Pancreas (tissue), 10 donors: ENCODE results near the gene LRMDA. TPM values are rescaled to one million over a fixed set of nuclear protein-coding genes. Genes with fewer than 3 reads are reported as not detected.
A peak's percentile ranks its signal among the peaks of the same experiment; 100 is the strongest.

Experiments used
- ATAC-seq, 4 donors: fragments of 200-7000 bp; cut with Tn5 transposase; one replicate each; pipeline versions ENCODE4 v1.8.0 to v1.9.1; 2020; ENCODE audit warnings: mild to moderate bottlenecking in 4 of 4, moderate library complexity in 4 of 4
- DNase-seq, 6 donors: peaks; one replicate each; pipeline ENCODE4 v3.0.0-alpha.2; 2020
- FAIRE-seq: peaks from 2 replicates; lab custom pipeline; 2012; peaks lifted over from hg19 to GRCh38; lab: Jason Lieb, UNC
- H3K27ac ChIP-seq, 4 donors: fragments of 200-600 bp; sonication (generic); 1 replicate in 3 of 4; 2 replicates in 1 of 4; pipeline versions ENCODE4 v1.5.0 to v1.8.0; 2020
- H3K27me3 ChIP-seq, 4 donors: fragments of 200-600 bp; one replicate each; pipeline ENCODE4 v1.8.0; 2021
- H3K36me3 ChIP-seq, 3 donors: fragments of 200-600 bp; sonication (generic) in 1 of 3; one replicate each; pipeline versions ENCODE4 v1.5.0 to v1.8.0; 2020 to 2021
- H3K4me1 ChIP-seq, 3 donors: fragments of 200-600 bp; one replicate each; pipeline ENCODE4 v1.8.0; 2021
- H3K4me3 ChIP-seq, 4 donors: fragments of 200-600 bp; sonication (generic) in 2 of 4; one replicate each; pipeline versions ENCODE4 v1.5.0 to v1.8.0; 2020 to 2021
- H3K9me3 ChIP-seq, 4 donors: fragments of 200-600 bp; one replicate each; pipeline ENCODE4 v1.8.0; 2021
- CTCF ChIP-seq, 4 donors: fragments of 200-600 bp; sonication (generic) in 3 of 4; IDR thresholded peaks; one replicate each; pipeline versions ENCODE4 v1.5.0 to v1.8.0; 2021; ENCODE audit warnings: antibody characterized with exemption in 4 of 4
- WGBS, 2 donors: extraction: QIAGEN DNeasy Blood & Tissue Kit; methylation state at CpG; one replicate each; pipeline ENCODE4 v1.1.7; 2013; 5-methylcytosine and 5-hydroxymethylcytosine counted together
- intact Hi-C, 3 donors: fragments of 100-400 bp; cut with DNase I; formaldehyde crosslinking; loops; one replicate each; pipeline versions ENCODE4 v1.11.1 to v1.14.2; 2022
- polyA plus RNA-seq, 2 donors: library from polyadenylated mRNA; stranded (reverse); fragments of 200-250 nt; gene quantifications; one replicate each; pipeline ENCODE4 v1.2.3, GENCODE V29; 2013
- total RNA-seq, 6 donors: library from RNA; stranded (reverse); fragmentation: NEBNext Ultra II Directional in 4 of 6; extraction: Animal tissue kit (Norgen Biotek cat#: 25700) in 4 of 6; gene quantifications; one replicate each; pipeline versions ENCODE4 v1.2.1 to v1.2.4, GENCODE V29; 2021 to 2023
- donor health status: healthy with polysubstance abuse.
- donor health status: DM: no; HTN: no; CAD: no; lungs with moderate emphysema.
- donor health status: DM: no; HTN: no; CAD: no.
- donor health status: control.
- donor health status: control.
- donor health status: Bipolar disorder and iron deficiency.
- donor health status: DM: yes; HTN: yes; CAD: no.
- donor health status: DM: no; HTN: no; CAD: no.
- donor health status: DM: no; HTN: no; CAD: no.
- donor health status: DM: yes; HTN: yes; CAD: no.

The LRMDA gene
- total and polyA plus RNA-seq, 8 donors, result 4.6 to 21.2 (median 13.4) TPM

GRCh38 chr10:75611993-75612372 is 180.6 kb downstream of the LRMDA start:
- Histone ChIP-seq H3K36me3 (no peaks in the 10 kb centered on the region), H3K4me3 (no peak overlapping the region), H3K27me3 (no peaks in the 10 kb centered on the region), H3K9me3 (no peaks in the 10 kb centered on the region), H3K27ac (peak overlapping the region in 2 of 4 donors; percentile 5 to 26), H3K4me1 (peaks cover 0 to 13% (median 13%) of the 10 kb centered on the region in 3 donors)
- WGBS, 2 donors, result 81 to 84% methylated on average over 3 of the region's 3 CpGs
- ATAC-seq (no peak), FAIRE-seq (no peak), DNase-seq (no peak)
- TF ChIP-seq CTCF (IDR thresholded peaks at IDR 0.05), result no peak
- intact Hi-C loops, result no loop called here

- ATAC-seq (peak in 3 of 4 donors; percentile 37 to 64 (median 60)), DNase-seq (peak in 1 of 6 donors; percentile 33), FAIRE-seq (no peak)
- no peaks in the 10 kb centered on the region for H3K27me3 ChIP-seq
- intact Hi-C loops, result no loop called here
- peak overlapping the region in 1 of 4 donors; percentile 5 for H3K27ac ChIP-seq
- TF ChIP-seq CTCF (IDR thresholded peaks at IDR 0.05), result no peak
- H3K9me3 ChIP-seq, result no peaks in the 10 kb centered on the region
- H3K4me3 ChIP-seq, result no peak overlapping the region
- WGBS, 2 donors, result 61 to 62% methylated on average over 5 of the region's 5 CpGs
- H3K36me3 ChIP-seq, result no peaks in the 10 kb centered on the region
- H3K4me1 ChIP-seq, result peaks cover 0 to 11% (median 10%) of the 10 kb centered on the region in 3 donors
Measured at GRCh38 chr10:75612904-75613684, 181.7 kb downstream of the LRMDA start.

GRCh38 chr10:75613685-75614504 is 182.5 kb downstream of the LRMDA start:
- H3K9me3 ChIP-seq, result no peaks in the 10 kb centered on the region
- no peaks in the 10 kb centered on the region for H3K27me3 ChIP-seq
- DNase-seq, result no peak
- peaks cover 0 to 11% (median 10%) of the 10 kb centered on the region in 3 donors for H3K4me1 ChIP-seq
- no peak for FAIRE-seq
- H3K27ac ChIP-seq, result no peak overlapping the region
- ATAC-seq, result no peak
- H3K4me3 ChIP-seq, result no peak overlapping the region
- TF ChIP-seq CTCF (IDR thresholded peaks at IDR 0.05), result no peak
- no peaks in the 10 kb centered on the region for H3K36me3 ChIP-seq
- 75% methylated on average over 10 of the region's 10 CpGs for WGBS, 2 donors
- intact Hi-C loops, result no loop called here

- peaks cover 0 to 11% (median 10%) of the 10 kb centered on the region in 3 donors for H3K4me1 ChIP-seq
- H3K27ac ChIP-seq, result no peak overlapping the region
- intact Hi-C loops, result no loop called here
- no peak for DNase-seq
- no peaks in the 10 kb centered on the region for H3K27me3 ChIP-seq
- 82 to 93% methylated on average over 3 of the region's 3 CpGs for WGBS, 2 donors
- H3K4me3 ChIP-seq, result no peak overlapping the region
- FAIRE-seq, result no peak
- no peaks in the 10 kb centered on the region for H3K9me3 ChIP-seq
- H3K36me3 ChIP-seq, result no peaks in the 10 kb centered on the region
- ATAC-seq, result no peak
- TF ChIP-seq CTCF (IDR thresholded peaks at IDR 0.05), result no peak
Measured at GRCh38 chr10:75616076-75616475, 184.7 kb downstream of the LRMDA start.
